Measurements from ENCODE around the gene RPL35A.

Gene RPL35A

DNA sequence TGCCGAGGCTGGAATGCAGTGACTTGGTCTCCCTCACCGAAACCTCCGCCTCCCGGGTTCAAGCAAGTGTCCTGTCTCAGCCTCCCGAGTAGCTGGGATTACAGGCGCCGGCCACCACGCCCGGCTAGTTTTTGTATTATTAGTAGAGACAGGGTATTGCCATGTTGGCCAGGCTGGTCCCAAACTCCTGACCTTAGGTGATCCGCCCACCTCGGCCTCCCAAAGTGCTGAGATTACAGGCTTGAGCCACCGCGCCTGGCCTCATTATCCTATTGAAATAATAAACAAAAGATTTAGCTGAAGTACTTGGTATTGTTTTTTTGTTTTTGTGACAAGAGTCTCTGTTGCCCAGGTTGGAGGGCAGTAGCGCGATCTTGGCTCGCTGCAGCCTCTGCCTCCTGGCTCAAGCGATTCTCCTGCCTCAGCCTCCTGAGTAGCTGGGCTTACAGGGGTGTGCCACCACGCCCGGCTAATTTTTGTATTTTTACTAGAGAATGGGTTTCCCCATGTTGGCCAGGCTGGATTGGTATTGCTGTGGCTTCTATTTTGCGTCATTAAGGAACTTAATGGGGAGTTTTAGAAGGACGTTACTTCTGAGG is 1.5 kb downstream of the RPL35A start:
- no peak for TF ChIP-seq RAD21 (IDR thresholded peaks at IDR 0.05; ENCODE audit: low read depth)
- no peak for TF ChIP-seq NFIC (IDR thresholded peaks at IDR 0.05)
- 0 out of 2 replicates have a peak, but pooled peaks have one; percentile 25 for TF ChIP-seq EGR1 (IDR thresholded peaks at IDR 0.05)
- TF ChIP-seq, protein P1, sequence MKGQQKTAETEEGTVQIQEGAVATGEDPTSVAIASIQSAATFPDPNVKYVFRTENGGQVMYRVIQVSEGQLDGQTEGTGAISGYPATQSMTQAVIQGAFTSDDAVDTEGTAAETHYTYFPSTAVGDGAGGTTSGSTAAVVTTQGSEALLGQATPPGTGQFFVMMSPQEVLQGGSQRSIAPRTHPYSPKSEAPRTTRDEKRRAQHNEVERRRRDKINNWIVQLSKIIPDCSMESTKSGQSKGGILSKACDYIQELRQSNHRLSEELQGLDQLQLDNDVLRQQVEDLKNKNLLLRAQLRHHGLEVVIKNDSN (IDR thresholded peaks at IDR 0.05) = no peak
- TF ChIP-seq, protein P2, sequence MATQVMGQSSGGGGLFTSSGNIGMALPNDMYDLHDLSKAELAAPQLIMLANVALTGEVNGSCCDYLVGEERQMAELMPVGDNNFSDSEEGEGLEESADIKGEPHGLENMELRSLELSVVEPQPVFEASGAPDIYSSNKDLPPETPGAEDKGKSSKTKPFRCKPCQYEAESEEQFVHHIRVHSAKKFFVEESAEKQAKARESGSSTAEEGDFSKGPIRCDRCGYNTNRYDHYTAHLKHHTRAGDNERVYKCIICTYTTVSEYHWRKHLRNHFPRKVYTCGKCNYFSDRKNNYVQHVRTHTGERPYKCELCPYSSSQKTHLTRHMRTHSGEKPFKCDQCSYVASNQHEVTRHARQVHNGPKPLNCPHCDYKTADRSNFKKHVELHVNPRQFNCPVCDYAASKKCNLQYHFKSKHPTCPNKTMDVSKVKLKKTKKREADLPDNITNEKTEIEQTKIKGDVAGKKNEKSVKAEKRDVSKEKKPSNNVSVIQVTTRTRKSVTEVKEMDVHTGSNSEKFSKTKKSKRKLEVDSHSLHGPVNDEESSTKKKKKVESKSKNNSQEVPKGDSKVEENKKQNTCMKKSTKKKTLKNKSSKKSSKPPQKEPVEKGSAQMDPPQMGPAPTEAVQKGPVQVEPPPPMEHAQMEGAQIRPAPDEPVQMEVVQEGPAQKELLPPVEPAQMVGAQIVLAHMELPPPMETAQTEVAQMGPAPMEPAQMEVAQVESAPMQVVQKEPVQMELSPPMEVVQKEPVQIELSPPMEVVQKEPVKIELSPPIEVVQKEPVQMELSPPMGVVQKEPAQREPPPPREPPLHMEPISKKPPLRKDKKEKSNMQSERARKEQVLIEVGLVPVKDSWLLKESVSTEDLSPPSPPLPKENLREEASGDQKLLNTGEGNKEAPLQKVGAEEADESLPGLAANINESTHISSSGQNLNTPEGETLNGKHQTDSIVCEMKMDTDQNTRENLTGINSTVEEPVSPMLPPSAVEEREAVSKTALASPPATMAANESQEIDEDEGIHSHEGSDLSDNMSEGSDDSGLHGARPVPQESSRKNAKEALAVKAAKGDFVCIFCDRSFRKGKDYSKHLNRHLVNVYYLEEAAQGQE (IDR thresholded peaks at IDR 0.05; ENCODE audit: low read depth) = no peak
- no peak for TF ChIP-seq EP300 (IDR thresholded peaks at IDR 0.05; ENCODE audit: borderline replicate concordance)

DNA sequence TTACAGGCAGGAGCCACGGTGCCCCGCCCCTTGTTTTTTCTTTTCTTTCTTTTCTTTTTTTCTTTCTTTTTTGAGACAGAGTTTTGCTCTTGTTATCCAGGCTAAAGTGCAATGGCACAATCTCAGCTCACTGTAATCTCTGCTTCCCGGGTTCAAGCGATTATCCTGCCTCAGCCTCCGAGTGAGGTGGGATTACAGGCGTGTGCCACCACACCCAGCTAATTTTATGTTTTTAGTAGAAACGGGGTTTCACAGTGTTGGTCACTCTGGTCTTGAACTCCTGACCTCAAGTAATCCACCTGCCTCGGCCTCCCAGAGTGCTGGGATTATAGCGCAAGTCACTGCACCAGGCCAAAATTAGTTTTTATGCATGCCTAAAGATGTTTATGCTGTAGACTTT is 2.5 kb downstream of the RPL35A start:
- TF ChIP-seq EP300 (IDR thresholded peaks at IDR 0.05; ENCODE audit: borderline replicate concordance) (no peak), RAD21 (IDR thresholded peaks at IDR 0.05; ENCODE audit: low read depth) (no peak), TCF12 (IDR thresholded peaks at IDR 0.05; ENCODE audit: low read depth) (no peak), EGR1 (IDR thresholded peaks at IDR 0.05) (no peak), CEBPB (IDR thresholded peaks at IDR 0.05) (no peak), CREB1 (IDR thresholded peaks at IDR 0.05; ENCODE audit: low read depth) (no peak), TAF1 (IDR thresholded peaks at IDR 0.05; ENCODE audit: low read depth) (no peak), MAX (IDR thresholded peaks at IDR 0.05) (no peak), TEAD4 (IDR thresholded peaks at IDR 0.05) (no peak), ZBTB7A (IDR thresholded peaks at IDR 0.05; ENCODE audit: low read depth) (no peak), FOXM1 (IDR thresholded peaks at IDR 0.05; ENCODE audit: borderline replicate concordance, low read depth) (no peak), YY1 (IDR thresholded peaks at IDR 0.05; ENCODE audit: low read depth) (no peak), NFIC (IDR thresholded peaks at IDR 0.05) (no peak)
- TF ChIP-seq, protein P2 (IDR thresholded peaks at IDR 0.05; ENCODE audit: low read depth) = no peak
- TF ChIP-seq, protein P1 (IDR thresholded peaks at IDR 0.05) = no peak

DNA sequence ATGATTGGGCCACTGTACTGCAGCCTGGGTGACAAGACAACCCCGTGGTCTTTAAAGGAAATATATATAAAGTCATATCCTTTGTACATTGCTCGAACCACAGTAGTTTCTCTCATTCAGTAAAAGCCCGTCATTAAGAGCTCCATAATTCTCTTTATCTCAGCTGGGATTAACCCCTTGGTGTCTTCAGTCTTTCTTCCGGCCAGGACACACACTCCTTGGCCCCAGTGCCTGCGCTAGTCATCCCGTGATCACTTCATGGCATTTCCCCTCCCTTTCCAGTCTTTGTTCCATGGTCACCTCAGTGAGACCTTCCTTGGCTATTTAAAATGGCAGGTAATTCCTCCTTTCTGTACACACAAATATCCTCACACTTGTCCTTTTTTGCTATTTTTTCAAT is 3.3 kb downstream of the RPL35A start:
- TF ChIP-seq NFIC (IDR thresholded peaks at IDR 0.05) (no peak), EGR1 (IDR thresholded peaks at IDR 0.05) (no peak), TAF1 (IDR thresholded peaks at IDR 0.05; ENCODE audit: low read depth) (no peak), TEAD4 (IDR thresholded peaks at IDR 0.05) (no peak), ZBTB7A (IDR thresholded peaks at IDR 0.05; ENCODE audit: low read depth) (no peak), EP300 (IDR thresholded peaks at IDR 0.05; ENCODE audit: borderline replicate concordance) (no peak), CREB1 (IDR thresholded peaks at IDR 0.05; ENCODE audit: low read depth) (no peak), MAX (IDR thresholded peaks at IDR 0.05) (no peak), CEBPB (IDR thresholded peaks at IDR 0.05) (no peak), TCF12 (IDR thresholded peaks at IDR 0.05; ENCODE audit: low read depth) (no peak), FOXM1 (IDR thresholded peaks at IDR 0.05; ENCODE audit: borderline replicate concordance, low read depth) (no peak), RAD21 (IDR thresholded peaks at IDR 0.05; ENCODE audit: low read depth) (no peak), YY1 (IDR thresholded peaks at IDR 0.05; ENCODE audit: low read depth) (no peak)
- TF ChIP-seq, protein P1 (IDR thresholded peaks at IDR 0.05) = no peak
- TF ChIP-seq, protein P2 (IDR thresholded peaks at IDR 0.05; ENCODE audit: low read depth) = no peak

DNA sequence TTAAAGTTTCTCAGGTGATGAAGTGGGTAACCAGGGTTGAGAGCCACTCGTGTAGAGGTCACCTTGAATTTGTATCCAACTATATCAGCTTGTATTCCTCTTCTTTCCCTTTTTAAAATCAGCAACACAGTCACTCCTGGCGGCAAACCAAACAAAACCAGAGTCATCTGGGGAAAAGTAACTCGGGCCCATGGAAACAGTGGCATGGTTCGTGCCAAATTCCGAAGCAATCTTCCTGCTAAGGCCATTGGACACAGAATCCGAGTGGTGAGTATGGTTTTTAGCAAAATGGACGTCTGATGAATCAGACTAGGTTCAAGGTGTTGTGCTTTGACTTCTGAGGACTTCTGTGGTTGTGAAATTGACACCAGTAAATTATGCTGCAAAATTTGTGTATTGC is 3.9 kb downstream of the RPL35A start:
- TF ChIP-seq EGR1 (IDR thresholded peaks at IDR 0.05) (no peak), EP300 (IDR thresholded peaks at IDR 0.05; ENCODE audit: borderline replicate concordance) (no peak), TAF1 (IDR thresholded peaks at IDR 0.05; ENCODE audit: low read depth) (no peak), CEBPB (IDR thresholded peaks at IDR 0.05) (no peak), RAD21 (IDR thresholded peaks at IDR 0.05; ENCODE audit: low read depth) (no peak), NFIC (IDR thresholded peaks at IDR 0.05) (no peak), YY1 (IDR thresholded peaks at IDR 0.05; ENCODE audit: low read depth) (no peak), FOXM1 (IDR thresholded peaks at IDR 0.05; ENCODE audit: borderline replicate concordance, low read depth) (no peak), MAX (IDR thresholded peaks at IDR 0.05) (no peak), TEAD4 (IDR thresholded peaks at IDR 0.05) (no peak), TCF12 (IDR thresholded peaks at IDR 0.05; ENCODE audit: low read depth) (no peak)
- TF ChIP-seq, protein P2 (IDR thresholded peaks at IDR 0.05; ENCODE audit: low read depth) = no peak
- TF ChIP-seq, protein P1 (IDR thresholded peaks at IDR 0.05) = no peak

Measured in Ishikawa (cell line).